Transverse colon (tissue), 4 donors: ENCODE data around the gene VSTM2L. TPM values are rescaled to one million over a fixed set of nuclear protein-coding genes. Genes with fewer than 3 reads are reported as not detected.

ENCODE experiments used
- DNase-seq: peaks from one replicate; pipeline ENCODE4 v3.0.0-alpha.2; 2019
- H3K27ac ChIP-seq, 4 donors: fragments of 200-600 bp; sonication (generic); 2 replicates each; pipeline ENCODE4 v1.5.1; 2016 to 2018; ENCODE audit warnings: inconsistent platforms in 4 of 4
- H3K27me3 ChIP-seq: fragments of 200-600 bp; sonication (generic); 2 replicates; pipeline ENCODE4 v1.5.1; 2017; ENCODE audit warnings: inconsistent platforms
- H3K36me3 ChIP-seq, 4 donors: fragments of 200-600 bp; sonication (generic); 2 replicates each; pipeline ENCODE4 v1.5.1; 2017 to 2019; ENCODE audit warnings: inconsistent platforms in 4 of 4
- H3K4me1 ChIP-seq, 4 donors: fragments of 200-600 bp; sonication (generic); 2 replicates each; pipeline ENCODE4 v1.5.1; 2017 to 2020; ENCODE audit warnings: inconsistent platforms in 4 of 4
- H3K4me3 ChIP-seq, 4 donors: fragments of 200-600 bp; sonication (generic); 1 replicate in 1 of 4; 2 replicates in 3 of 4; pipeline versions ENCODE4 v1.5.1 to v1.6.1; 2017 to 2019; ENCODE audit warnings: inconsistent platforms in 4 of 4
- H3K9me3 ChIP-seq, 2 donors: fragments of 200-600 bp; sonication (generic); 2 replicates each; pipeline ENCODE4 v1.5.1; 2017 to 2019; ENCODE audit warnings: inconsistent platforms in 2 of 2
- EP300 ChIP-seq: sonication (generic); formaldehyde crosslinking; IDR thresholded peaks from one replicate; pipeline ENCODE4 v1.6.1; 2017; ENCODE audit warnings: antibody characterized with exemption, low read depth
- POLR2A ChIP-seq: fragments of 450-650 bp; IDR thresholded peaks from one replicate; pipeline ENCODE4 v1.6.1; 2016; ENCODE audit warnings: antibody characterized with exemption, mild to moderate bottlenecking, moderate library complexity
- POLR2AphosphoS5 ChIP-seq, 3 donors: sonication (generic); formaldehyde crosslinking; IDR thresholded peaks; one replicate each; pipeline ENCODE4 v1.6.1; 2016; ENCODE audit warnings: antibody characterized with exemption in 3 of 3
- WGBS, 2 donors: methylation state at CpG; one replicate each; pipeline ENCODE4 v1.1.5; 2018; ENCODE audit warnings: low coverage in 1 of 2; 5-methylcytosine and 5-hydroxymethylcytosine counted together
- in situ Hi-C, 4 donors: fragments of 200-750 bp; cut with MboI; loops; one replicate each; pipeline versions ENCODE4 v1.15.0 to v1.15.1; 2017; ENCODE audit warnings: low sequenced_read_pairs in 3 of 4, low pct_ligation_motif_present in 1 of 4, low pct_unique_long_range_greater_than_20kb in 1 of 4
- intact Hi-C: fragments of 100-400 bp; cut with DNase I; formaldehyde crosslinking; loops from one replicate; pipeline ENCODE4 v1.15.1; 2023; ENCODE audit warnings: low total_unique reads
- total RNA-seq, 4 donors: library from RNA; depleted of rRNA; stranded (reverse); fragments of >200 nt; gene quantifications; one replicate each; pipeline ENCODE4 v1.1.0, GENCODE V29; 2016
- TF ChIP-seq, protein P1 (sequence below), 5 experiments: fragments of 200-600 bp in 3 of 5; fragments of 450-650 bp in 2 of 5; sonication (generic) in 3 of 5; IDR thresholded peaks; 1 replicate in 2 of 5; 2 replicates in 3 of 5; pipeline ENCODE4 v1.5.1; 2016 to 2017; ENCODE audit warnings: antibody characterized with exemption in 5 of 5, inconsistent platforms in 3 of 5, mild to moderate bottlenecking in 2 of 5, moderate library complexity in 1 of 5

Gene VSTM2L
- total RNA-seq, 4 donors from 2014 or later, result 3.0 to 6.6 (median 3.0) TPM; not detected in 1

DNA sequence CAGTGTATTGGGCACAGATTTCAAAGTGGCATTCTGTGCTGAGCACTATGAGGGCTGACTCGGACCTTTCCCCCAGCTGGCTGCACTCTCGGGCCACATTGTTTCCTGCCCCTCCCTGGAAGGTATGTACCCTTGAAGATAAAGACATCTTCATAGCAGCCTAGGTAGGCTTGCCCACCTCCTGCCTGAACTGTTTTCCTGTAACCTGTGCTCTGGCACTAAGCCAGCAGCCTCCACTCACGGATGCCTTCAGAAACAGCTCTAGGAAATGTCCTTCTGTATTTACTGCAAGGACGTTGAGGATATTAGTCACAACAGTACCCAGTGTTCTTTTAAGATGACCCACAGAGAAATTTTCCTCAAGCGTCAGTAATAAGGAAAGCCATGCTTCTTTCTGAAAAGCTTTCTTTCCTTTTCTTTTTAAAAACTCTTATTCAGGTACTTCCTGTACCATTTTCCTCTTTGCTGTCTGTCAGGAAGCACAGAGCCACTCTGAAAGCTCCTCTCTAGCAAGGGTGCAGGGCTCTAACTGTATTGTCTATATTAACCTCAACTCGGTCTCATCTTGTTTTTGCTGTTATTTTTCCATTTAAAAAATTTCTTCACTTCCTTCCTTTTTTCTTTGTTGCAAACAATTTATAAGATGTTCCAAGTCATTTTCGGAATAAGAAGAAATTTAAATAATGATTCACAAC is 86.8 kb downstream of the VSTM2L start:
- TF ChIP-seq POLR2AphosphoS5 (IDR thresholded peaks at IDR 0.05) (peak in 1 of 3 donors; percentile 34), EP300 (no peak)

DNA sequence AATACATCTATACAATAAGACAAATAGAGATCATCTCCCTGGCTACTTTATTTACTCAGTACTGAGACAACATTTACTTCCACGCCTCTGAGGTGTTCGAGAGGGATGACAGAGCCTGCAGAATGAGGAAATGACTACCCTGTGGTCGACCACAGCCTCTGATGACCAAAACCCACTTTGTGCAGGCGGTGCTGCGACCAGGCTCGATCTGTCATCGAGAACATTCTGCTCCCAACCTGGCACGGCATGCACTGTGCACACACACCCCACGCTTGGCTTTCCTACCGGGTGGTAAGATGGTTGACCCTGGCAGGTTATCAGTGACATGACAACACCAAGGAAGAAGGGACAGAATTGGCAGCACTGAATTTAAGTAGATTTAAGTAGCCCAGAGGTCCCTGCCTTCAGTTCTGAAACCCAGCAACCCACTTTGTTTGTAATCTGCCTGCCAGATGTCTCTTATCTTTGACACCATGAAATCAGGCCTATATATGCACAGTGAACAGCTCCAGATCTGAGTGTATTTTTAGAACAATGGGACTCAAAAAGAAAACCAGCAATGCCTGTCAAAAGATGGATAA is 87.7 kb downstream of the VSTM2L start:
- Histone ChIP-seq H3K9me3 (no peaks in the 10 kb centered on the region), H3K4me3 (no peak overlapping the region), H3K36me3 (peaks cover 0 to 5% (median 2%) of the 10 kb centered on the region in 4 donors), H3K4me1 (peaks cover 14 to 63% (median 49%) of the 10 kb centered on the region in 4 donors), H3K27me3 (no peaks in the 10 kb centered on the region), H3K27ac (peak overlapping the region; percentile 24 to 53 (median 48))
- WGBS, 2 donors, result 43% methylated on average over 10 of the region's 10 CpGs; no CpG with 5 or more reads in 1 of the 2 donors
- intact Hi-C loops (loop anchor here (5.0 to 10.0 kb wide), 2 partner anchors 423 to 606 kb away; no protein-coding TSS in a partner anchor), in situ Hi-C loops (loop anchor here in 3 of 4 donors (10.0 to 25.0 kb wide), 2 partner anchors 416 to 428 kb away; no protein-coding TSS in a partner anchor)
- no peak for TF ChIP-seq POLR2AphosphoS5 (IDR thresholded peaks at IDR 0.05)
- TF ChIP-seq POLR2A, result no peak
- TF ChIP-seq EP300, result peak; percentile 56
- TF ChIP-seq, protein P1, sequence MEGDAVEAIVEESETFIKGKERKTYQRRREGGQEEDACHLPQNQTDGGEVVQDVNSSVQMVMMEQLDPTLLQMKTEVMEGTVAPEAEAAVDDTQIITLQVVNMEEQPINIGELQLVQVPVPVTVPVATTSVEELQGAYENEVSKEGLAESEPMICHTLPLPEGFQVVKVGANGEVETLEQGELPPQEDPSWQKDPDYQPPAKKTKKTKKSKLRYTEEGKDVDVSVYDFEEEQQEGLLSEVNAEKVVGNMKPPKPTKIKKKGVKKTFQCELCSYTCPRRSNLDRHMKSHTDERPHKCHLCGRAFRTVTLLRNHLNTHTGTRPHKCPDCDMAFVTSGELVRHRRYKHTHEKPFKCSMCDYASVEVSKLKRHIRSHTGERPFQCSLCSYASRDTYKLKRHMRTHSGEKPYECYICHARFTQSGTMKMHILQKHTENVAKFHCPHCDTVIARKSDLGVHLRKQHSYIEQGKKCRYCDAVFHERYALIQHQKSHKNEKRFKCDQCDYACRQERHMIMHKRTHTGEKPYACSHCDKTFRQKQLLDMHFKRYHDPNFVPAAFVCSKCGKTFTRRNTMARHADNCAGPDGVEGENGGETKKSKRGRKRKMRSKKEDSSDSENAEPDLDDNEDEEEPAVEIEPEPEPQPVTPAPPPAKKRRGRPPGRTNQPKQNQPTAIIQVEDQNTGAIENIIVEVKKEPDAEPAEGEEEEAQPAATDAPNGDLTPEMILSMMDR (IDR thresholded peaks at IDR 0.05), result no peak
- peak; percentile 76 for DNase-seq

More for the DNA sequence above, 86.8 kb downstream of the VSTM2L start:
- peak; percentile 66 for DNase-seq
- in situ Hi-C loops, result loop anchor here in 3 of 4 donors (10.0 to 25.0 kb wide), 2 partner anchors 415 to 427 kb away; no protein-coding TSS in a partner anchor
- Histone ChIP-seq H3K27ac (peak overlapping the region in 3 of 4 donors; percentile 43 to 61 (median 53)), H3K4me3 (no peak overlapping the region), H3K36me3 (no peaks in the 10 kb centered on the region), H3K9me3 (no peaks in the 10 kb centered on the region), H3K4me1 (peaks cover 14 to 63% (median 49%) of the 10 kb centered on the region in 4 donors), H3K27me3 (no peaks in the 10 kb centered on the region)
- intact Hi-C loops, result loop anchor here (5.0 to 10.0 kb wide), 3 partner anchors 235 to 605 kb away; no protein-coding TSS in a partner anchor
- WGBS, 2 donors, result 63% methylated on average over 4 to 7 of the region's 7 CpGs

DNA sequence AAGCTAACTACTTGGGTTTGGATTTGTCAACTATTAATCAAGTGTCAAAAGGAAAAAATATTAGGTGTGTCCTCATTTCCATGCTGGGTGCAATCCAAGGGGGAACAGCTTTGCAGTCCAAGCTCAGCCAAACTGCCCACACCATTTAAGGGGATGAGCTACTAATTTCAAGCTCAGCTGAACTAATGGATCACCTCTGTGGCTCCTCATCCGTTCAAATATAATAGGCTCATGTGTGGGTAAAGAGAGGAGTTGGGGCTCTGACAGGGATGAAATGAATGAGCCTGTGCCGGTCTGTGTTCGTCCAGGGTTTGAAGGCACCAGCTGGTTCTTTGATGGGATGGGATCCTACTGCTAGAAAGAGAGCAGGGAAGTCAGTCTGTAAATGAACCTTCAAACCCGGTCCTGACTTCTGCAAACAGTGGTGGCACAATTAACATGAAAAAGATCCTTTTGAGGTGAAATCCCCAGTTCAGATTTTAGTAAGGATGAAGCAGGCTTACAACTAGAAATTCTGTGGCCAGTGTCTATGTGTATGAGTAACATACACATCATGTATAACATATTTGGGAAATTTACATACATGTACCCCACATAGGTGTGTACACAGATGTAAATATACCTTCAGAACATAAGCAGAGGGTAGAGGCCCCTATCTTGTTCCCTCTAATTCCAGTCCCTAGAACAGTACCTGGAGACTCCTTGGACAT is 88.4 kb downstream of the VSTM2L start:
- DNase-seq, result no peak
- peak overlapping the region; percentile 24 to 53 (median 48) for H3K27ac ChIP-seq
- WGBS, 2 donors, result 85% methylated on average over 4 of the region's 4 CpGs; no CpG with 5 or more reads in 1 of the 2 donors
- intact Hi-C loops (loop anchor here (5.0 to 10.0 kb wide), 2 partner anchors 424 to 607 kb away; no protein-coding TSS in a partner anchor), in situ Hi-C loops (loop anchor here in 3 of 4 donors (10.0 to 25.0 kb wide), 2 partner anchors 417 to 429 kb away; no protein-coding TSS in a partner anchor)
- peaks cover 14 to 62% (median 48%) of the 10 kb centered on the region in 4 donors for H3K4me1 ChIP-seq
- H3K36me3 ChIP-seq, result peaks cover 0 to 12% (median 5%) of the 10 kb centered on the region in 4 donors
- H3K27me3 ChIP-seq, result no peaks in the 10 kb centered on the region
- no peak overlapping the region for H3K4me3 ChIP-seq
- no peak for TF ChIP-seq POLR2AphosphoS5 (IDR thresholded peaks at IDR 0.05)
- TF ChIP-seq EP300, result no peak
- TF ChIP-seq POLR2A, result no peak
- TF ChIP-seq, protein P1 (IDR thresholded peaks at IDR 0.05), result no peak
- H3K9me3 ChIP-seq, result no peaks in the 10 kb centered on the region

DNA sequence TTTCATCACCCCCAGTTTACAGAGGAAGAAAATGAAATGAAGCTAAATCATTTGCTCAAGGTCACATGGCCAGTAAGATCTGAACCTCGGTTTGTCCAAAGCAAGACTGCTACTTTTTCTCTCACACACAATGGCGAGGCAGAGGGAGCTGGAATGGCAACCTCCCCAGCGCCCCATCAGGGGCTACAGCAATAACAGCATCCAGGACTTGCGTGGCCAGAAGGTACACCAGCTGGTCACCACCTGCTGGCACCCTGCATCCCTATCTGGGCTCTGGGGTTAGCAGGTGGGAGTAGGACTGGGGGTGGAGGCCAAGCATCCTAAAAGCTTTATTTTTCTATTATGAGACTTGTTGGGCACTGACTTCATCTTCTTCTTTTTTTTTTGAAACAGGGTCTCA is 89.0 kb downstream of the VSTM2L start:
- Histone ChIP-seq H3K9me3 (no peaks in the 10 kb centered on the region), H3K27ac (peak overlapping the region in 1 of 4 donors; percentile 57), H3K4me1 (peaks cover 14 to 56% (median 43%) of the 10 kb centered on the region in 4 donors), H3K36me3 (peaks cover 0 to 18% (median 7%) of the 10 kb centered on the region in 4 donors), H3K27me3 (no peaks in the 10 kb centered on the region), H3K4me3 (no peak overlapping the region)
- in situ Hi-C loops (loop anchor here in 3 of 4 donors (10.0 to 25.0 kb wide), 2 partner anchors 417 to 430 kb away; no protein-coding TSS in a partner anchor), intact Hi-C loops (loop anchor here (5.0 to 10.0 kb wide), 2 partner anchors 425 to 607 kb away; no protein-coding TSS in a partner anchor)
- WGBS, 2 donors, result 95% methylated on average over 4 of the region's 4 CpGs; no CpG with 5 or more reads in 1 of the 2 donors
- no peak for TF ChIP-seq POLR2AphosphoS5 (IDR thresholded peaks at IDR 0.05)
- TF ChIP-seq POLR2A, result no peak
- TF ChIP-seq EP300, result no peak
- TF ChIP-seq, protein P1 (IDR thresholded peaks at IDR 0.05), result no peak
- DNase-seq, result no peak
